Measurements from ENCODE around the gene TSEN2. TPM values are rescaled to one million over a fixed set of nuclear protein-coding genes. Genes with fewer than 3 reads are reported as not detected.

TSEN2 gene
- total and polyA plus RNA-seq, 8 donors, result 10.7 to 43.0 (median 17.7) TPM

GRCh38 chr3:12574131-12574530 is 89.9 kb downstream of the TSEN2 start:
- Histone ChIP-seq H3K27me3 (no peaks in the 10 kb centered on the region), H3K36me3 (peaks cover 80 to 100% (median 99%) of the 10 kb centered on the region in 4 donors), H3K4me1 (peaks cover 0 to 5% (median 0%) of the 10 kb centered on the region in 4 donors), H3K4me3 (no peak overlapping the region), H3K9me3 (no peaks in the 10 kb centered on the region), H3K27ac (no peak overlapping the region)
- TF ChIP-seq CTCF (IDR thresholded peaks at IDR 0.05) (no peak), EP300 (IDR thresholded peaks at IDR 0.05) (no peak)
- DNase-seq, result no peak
- intact Hi-C loops (cut with DNase I; ENCODE audit: low total_unique reads), result no loop called here
- WGBS, 5 donors, result 91 to 98% (median 95%) methylated on average over 5 to 6 of the region's 6 CpGs

GRCh38 chr3:12574661-12575060 is 90.4 kb downstream of the TSEN2 start:
- Histone ChIP-seq H3K9me3 (no peaks in the 10 kb centered on the region), H3K4me3 (no peak overlapping the region), H3K36me3 (peaks cover 75 to 100% (median 99%) of the 10 kb centered on the region in 4 donors), H3K4me1 (peaks cover 0 to 10% (median 1%) of the 10 kb centered on the region in 4 donors), H3K27me3 (no peaks in the 10 kb centered on the region), H3K27ac (no peak overlapping the region)
- TF ChIP-seq EP300 (IDR thresholded peaks at IDR 0.05) (no peak), CTCF (IDR thresholded peaks at IDR 0.05) (no peak), POLR2AphosphoS5 (IDR thresholded peaks at IDR 0.05) (no peak), POLR2A (IDR thresholded peaks at IDR 0.05) (no peak)
- intact Hi-C loops (cut with DNase I; ENCODE audit: low total_unique reads), result no loop called here
- DNase-seq, result no peak
- 38 to 64% (median 44%) methylated on average over 7 of the region's 7 CpGs for WGBS, 5 donors

- Histone ChIP-seq H3K9me3 (no peaks in the 10 kb centered on the region), H3K27ac (no peak overlapping the region), H3K27me3 (no peaks in the 10 kb centered on the region), H3K36me3 (peaks cover 66 to 100% (median 99%) of the 10 kb centered on the region in 4 donors), H3K4me1 (peaks cover 0 to 21% (median 6%) of the 10 kb centered on the region in 4 donors), H3K4me3 (no peak overlapping the region)
- DNase-seq, result no peak
- TF ChIP-seq POLR2A (IDR thresholded peaks at IDR 0.05) (no peak), EP300 (IDR thresholded peaks at IDR 0.05) (no peak), POLR2AphosphoS5 (IDR thresholded peaks at IDR 0.05) (no peak), CTCF (IDR thresholded peaks at IDR 0.05) (no peak)
- intact Hi-C loops (cut with DNase I; ENCODE audit: low total_unique reads), result no loop called here
- WGBS, 5 donors, result 81 to 96% (median 95%) methylated on average over 5 of the region's 5 CpGs
These were observed 93.1 kb downstream of the TSEN2 start for GRCh38 chr3:12577379-12577778.

- no peak for DNase-seq
- H3K27ac ChIP-seq, result peak overlapping the region in 1 of 5 donors; percentile 62
- intact Hi-C loops (cut with DNase I; ENCODE audit: low total_unique reads), result no loop called here
- H3K4me3 ChIP-seq, result no peak overlapping the region
- peaks cover 4 to 24% (median 10%) of the 10 kb centered on the region in 4 donors for H3K4me1 ChIP-seq
- H3K36me3 ChIP-seq, result peaks cover 65 to 100% (median 99%) of the 10 kb centered on the region in 4 donors
- H3K27me3 ChIP-seq, result no peaks in the 10 kb centered on the region
- 63 to 82% (median 70%) methylated on average over 2 of the region's 2 CpGs for WGBS, 5 donors
- TF ChIP-seq CTCF (IDR thresholded peaks at IDR 0.05) (no peak), POLR2AphosphoS5 (IDR thresholded peaks at IDR 0.05) (no peak)
- H3K9me3 ChIP-seq, result no peaks in the 10 kb centered on the region
These were observed 94.5 kb downstream of the TSEN2 start for GRCh38 chr3:12578742-12579141.

Measured in stomach (tissue), 9 donors.